KMS-11 (cell line): ENCODE results near the gene S100A7.

Experiments used
- H2AFZ ChIP-seq: fragments of 200-600 bp; sonication (generic); 2 replicates; pipeline ENCODE4 v1.6.1; 2016; ENCODE audit warnings: antibody characterized with exemption, mixed run types, low read depth
- H3K27ac ChIP-seq: fragments of 200-600 bp; sonication (generic); 2 replicates; pipeline ENCODE4 v1.6.1; 2016; ENCODE audit warnings: mild to moderate bottlenecking, mixed run types
- H3K27me3 ChIP-seq: fragments of 200-600 bp; sonication (generic); 2 replicates; pipeline ENCODE4 v1.6.1; 2017; ENCODE audit warnings: mild to moderate bottlenecking, low read depth, mixed run types, moderate library complexity; ENCODE audit not compliant: insufficient read depth
- H3K36me3 ChIP-seq: fragments of 200-600 bp; sonication (generic); 2 replicates; pipeline ENCODE4 v1.6.1; 2017; ENCODE audit warnings: mild to moderate bottlenecking, mixed run types; ENCODE audit not compliant: insufficient read depth
- H3K4me1 ChIP-seq: fragments of 200-600 bp; sonication (generic); 2 replicates; pipeline ENCODE4 v1.6.1; 2016; ENCODE audit warnings: mild to moderate bottlenecking, low read depth, mixed run types; ENCODE audit not compliant: poor library complexity, severe bottlenecking
- H3K4me2 ChIP-seq: fragments of 200-600 bp; sonication (generic); 2 replicates; pipeline ENCODE4 v1.7.0; 2016; ENCODE audit warnings: mild to moderate bottlenecking, mixed run types
- H3K4me3 ChIP-seq: fragments of 200-600 bp; sonication (generic); IDR thresholded peaks from 2 replicates; pipeline ENCODE4 v1.6.1; 2017; ENCODE audit warnings: low read depth, low read length, mixed read lengths; ENCODE audit not compliant: insufficient read depth
- H3K79me2 ChIP-seq: fragments of 200-600 bp; sonication (generic); 2 replicates; pipeline ENCODE4 v1.6.1; 2016; ENCODE audit warnings: low read depth, mixed run types; ENCODE audit not compliant: insufficient read depth
- H3K9ac ChIP-seq: fragments of 200-600 bp; sonication (generic); 2 replicates; pipeline ENCODE4 v1.6.1; 2016; ENCODE audit warnings: mild to moderate bottlenecking, mixed run types
- H4K20me1 ChIP-seq: fragments of 200-600 bp; sonication (generic); 2 replicates; pipeline ENCODE4 v1.6.1; 2016; ENCODE audit warnings: mild to moderate bottlenecking, mixed run types; ENCODE audit not compliant: insufficient read depth
- CTCF ChIP-seq: fragments of 200-600 bp; sonication (generic); conservative IDR thresholded peaks from 2 replicates; pipeline ENCODE4 v1.6.1; 2017; ENCODE audit warnings: low read depth, mild to moderate bottlenecking, antibody characterized with exemption, low read length, moderate library complexity, mixed read lengths

S100A7 gene

GRCh38 chr1:153432874-153433681, 27.4 kb downstream of the S100A7 start:
- H3K27me3 ChIP-seq, result no peaks in the 10 kb centered on the region
- TF ChIP-seq CTCF, result no peak

GRCh38 chr1:153431928-153432327, 28.5 kb downstream of the S100A7 start:
- H3K4me3 ChIP-seq, result no peak overlapping the region
- H3K36me3 ChIP-seq, result no peaks in the 10 kb centered on the region
- no peak overlapping the region for H3K9ac ChIP-seq
- no peaks in the 10 kb centered on the region for H3K4me1 ChIP-seq
- H4K20me1 ChIP-seq, result no peaks in the 10 kb centered on the region
- no peak overlapping the region for H3K27ac ChIP-seq
- TF ChIP-seq CTCF, result no peak
- H3K27me3 ChIP-seq, result no peaks in the 10 kb centered on the region
- no peak overlapping the region for H3K4me2 ChIP-seq
- no peaks in the 10 kb centered on the region for H3K79me2 ChIP-seq
- H2AFZ ChIP-seq, result no peak overlapping the region

More at GRCh38 chr1:153432874-153433681, 27.4 kb downstream of the S100A7 start:
- no peaks in the 10 kb centered on the region for H4K20me1 ChIP-seq
- no peaks in the 10 kb centered on the region for H3K36me3 ChIP-seq
- H3K9ac ChIP-seq, result no peak overlapping the region
- no peaks in the 10 kb centered on the region for H3K79me2 ChIP-seq
- no peak overlapping the region for H2AFZ ChIP-seq
- H3K27ac ChIP-seq, result no peak overlapping the region
- no peaks in the 10 kb centered on the region for H3K4me1 ChIP-seq
- no peak overlapping the region for H3K4me2 ChIP-seq
- H3K4me3 ChIP-seq, result no peak overlapping the region

- H3K79me2 ChIP-seq, result no peaks in the 10 kb centered on the region
- H3K4me3 ChIP-seq, result no peak overlapping the region
- no peaks in the 10 kb centered on the region for H3K4me1 ChIP-seq
- TF ChIP-seq CTCF, result no peak
- no peak overlapping the region for H3K27ac ChIP-seq
- no peak overlapping the region for H2AFZ ChIP-seq
- no peak overlapping the region for H3K9ac ChIP-seq
- no peaks in the 10 kb centered on the region for H4K20me1 ChIP-seq
- no peak overlapping the region for H3K4me2 ChIP-seq
- no peaks in the 10 kb centered on the region for H3K27me3 ChIP-seq
- no peaks in the 10 kb centered on the region for H3K36me3 ChIP-seq
Measured at GRCh38 chr1:153431427-153431826, 29.0 kb downstream of the S100A7 start.

- H3K4me2 ChIP-seq, result no peak overlapping the region
- H3K79me2 ChIP-seq, result no peaks in the 10 kb centered on the region
- H3K36me3 ChIP-seq, result no peaks in the 10 kb centered on the region
- TF ChIP-seq CTCF, result no peak
- no peak overlapping the region for H3K9ac ChIP-seq
- no peak overlapping the region for H3K27ac ChIP-seq
- H3K4me3 ChIP-seq, result no peak overlapping the region
- H3K27me3 ChIP-seq, result no peaks in the 10 kb centered on the region
- no peak overlapping the region for H2AFZ ChIP-seq
- no peaks in the 10 kb centered on the region for H4K20me1 ChIP-seq
- no peaks in the 10 kb centered on the region for H3K4me1 ChIP-seq
Measured at GRCh38 chr1:153431002-153431401, 29.4 kb downstream of the S100A7 start.
